ENCODE results near the gene CLIC3.

Gene CLIC3

GRCh38 chr9:137030538-137031527 is 34.5 kb upstream of the CLIC3 start:
- peak; percentile 25 for DNase-seq

GRCh38 chr9:137030006-137030405 is 33.6 kb upstream of the CLIC3 start:
- DNase-seq, result no peak

GRCh38 chr9:137029058-137029936 is 32.9 kb upstream of the CLIC3 start:
- DNase-seq, result peak; percentile 70

GRCh38 chr9:137028263-137029057 is 32.1 kb upstream of the CLIC3 start:
- peak; percentile 64 for DNase-seq

- no peak for DNase-seq
Measured at GRCh38 chr9:137027369-137028262, 31.2 kb upstream of the CLIC3 start, which contains the start of gene ABCA2. TSS of gene ABCA2 (minus strand) at chr9:137028237. CDS start at chr9:137028140, 97 bp downstream.

- no peak for DNase-seq
Measured at GRCh38 chr9:137026828-137027227, 30.5 kb upstream of the CLIC3 start.

- DNase-seq, result no peak
Measured at GRCh38 chr9:137026384-137026783, 30.0 kb upstream of the CLIC3 start.

- no peak for DNase-seq
Measured at GRCh38 chr9:137025517-137025966, 29.2 kb upstream of the CLIC3 start.

- DNase-seq, result no peak
Measured at GRCh38 chr9:137023583-137023991, 27.2 kb upstream of the CLIC3 start.

GRCh38 chr9:137023157-137023556 is 26.8 kb upstream of the CLIC3 start:
- no peak for DNase-seq

GRCh38 chr9:137022662-137023008 is 26.3 kb upstream of the CLIC3 start:
- no peak for DNase-seq

- peak; percentile 88 for DNase-seq
Measured at GRCh38 chr9:137021979-137022661, 25.8 kb upstream of the CLIC3 start.

- DNase-seq, result no peak
Measured at GRCh38 chr9:137021568-137021978, 25.2 kb upstream of the CLIC3 start.

GRCh38 chr9:137020771-137021567 is 24.6 kb upstream of the CLIC3 start:
- DNase-seq, result no peak

- no peak for DNase-seq
Measured at GRCh38 chr9:137019891-137020683, 23.7 kb upstream of the CLIC3 start.

- DNase-seq, result no peak
Measured at GRCh38 chr9:137018761-137019559, 22.6 kb upstream of the CLIC3 start.

- DNase-seq, result no peak
Measured at GRCh38 chr9:137017791-137018497, 21.6 kb upstream of the CLIC3 start.

GRCh38 chr9:137017071-137017470 is 20.7 kb upstream of the CLIC3 start:
- no peak for DNase-seq
